Measurements from ENCODE around the gene UBE2E1. TPM values are rescaled to one million over a fixed set of nuclear protein-coding genes. Genes with fewer than 3 reads are reported as not detected.

UBE2E1 gene
- total and polyA plus RNA-seq, 2 of the 4 experiments (the other 2 are of a cell fraction): 54.1 to 91.6 TPM

DNA sequence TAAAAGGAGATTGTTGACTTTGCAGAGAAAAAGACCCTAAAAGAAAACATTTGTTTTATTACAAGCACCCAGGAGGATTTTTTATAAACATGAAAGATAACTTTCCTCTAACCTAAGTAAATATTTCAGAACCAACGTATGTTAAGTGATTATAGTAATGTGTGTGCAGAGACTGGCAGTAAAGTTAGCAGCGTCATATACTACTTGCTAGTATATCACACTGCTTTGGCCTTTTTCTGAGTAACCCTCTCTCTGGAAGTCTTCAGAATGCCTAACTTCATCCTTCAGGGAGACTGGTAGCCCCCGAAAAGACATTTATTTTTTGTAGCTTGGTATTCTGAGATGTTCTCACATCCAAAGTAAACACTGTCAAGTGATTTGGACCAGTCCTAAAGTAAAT lies 17.9 kb downstream of the UBE2E1 start:
- Histone ChIP-seq H2BK15ac (ENCODE audit: low read depth, low read length) (no peak overlapping the region), H2AK9ac (replicated peaks; ENCODE audit: low read depth, low read length, poor library complexity) (no peak overlapping the region), H2BK120ac (ENCODE audit: low read depth, low read length) (no peak overlapping the region), H3K14ac (replicated peaks; ENCODE audit: low read depth, low read length) (no peak overlapping the region), H2BK5ac (ENCODE audit: low read depth, low read length, poor library complexity, severe bottlenecking) (no peak overlapping the region), H4K20me1 (ENCODE audit: insufficient read depth, low read length) (peaks cover 41% of the 10 kb centered on the region), H2BK20ac (ENCODE audit: low read depth, low read length) (no peak overlapping the region), H3K9me1 (ENCODE audit: insufficient read depth, low read length) (peaks cover 11% of the 10 kb centered on the region), H3K23ac (ENCODE audit: low read depth, low read length) (no peak overlapping the region), H4K91ac (ENCODE audit: insufficient read depth, low read depth, low read length) (no peak overlapping the region), H3K4me1 (ENCODE audit: control insufficient read depth, insufficient read depth, low read length) (peaks cover 2% of the 10 kb centered on the region; the same call in 1 of the 2 replicates), H3K79me1 (ENCODE audit: low read depth in 1 of 2, low read length in 2 of 2) (peaks cover 40 to 55% of the 10 kb centered on the region in 2 experiments), H2AK5ac (ENCODE audit: low read depth, low read length) (no peak overlapping the region), H3K4me2 (ENCODE audit: low read depth, low read length) (no peak overlapping the region), H3K4me3 (ENCODE audit: insufficient read depth, low read depth, low read length) (no peak overlapping the region), H3K56ac (ENCODE audit: extremely low read depth, insufficient read depth, low read length) (no peak overlapping the region), H3K9me3 (ENCODE audit: control insufficient read depth, insufficient read depth, low read length) (no peaks in the 10 kb centered on the region), H4K8ac (ENCODE audit: low read depth in 2 of 2, low read length in 2 of 2) (no peak overlapping the region), H3K9ac (ENCODE audit: low read depth, low read length) (no peak overlapping the region), H3K27me3 (ENCODE audit: control insufficient read depth, insufficient read depth, low read length) (no peaks in the 10 kb centered on the region), H2AFZ (replicated peaks; ENCODE audit: low read length, poor library complexity) (no peak overlapping the region), H3K36me3 (ENCODE audit: control insufficient read depth, insufficient read depth, low read length) (peaks cover 3% of the 10 kb centered on the region), H3K4ac (ENCODE audit: low read depth, low read length) (no peak overlapping the region), H4K5ac (ENCODE audit: low read depth, low read length) (no peak overlapping the region), H3K18ac (ENCODE audit: low read depth, low read length) (no peak overlapping the region), H3K27ac (ENCODE audit: insufficient read depth, low read length) (no peak overlapping the region)
- in situ Hi-C loops (cut with MboI; ENCODE audit: low sequenced_read_pairs) (no loop called here), intact Hi-C loops (cut with micrococcal nuclease) (no loop called here), dilution Hi-C loops (cut with HindIII; ENCODE audit: low sequenced_read_pairs, unreplicated experiment) (no loop called here)
- POLR2A ChIA-PET (ENCODE audit: unreplicated experiment): no interaction called here
- no TSS peak for BruUV-seq (replicated peaks)
- no CpG with 5 or more reads among the region's 3 CpGs for WGBS, 2 experiments (ENCODE audit: extremely low coverage in 2 of 2, insufficient read length in 1 of 2)
- CTCF ChIA-PET: no interaction called here
- ATAC-seq (ENCODE audit: low read depth): no peak
- TF ChIP-seq, protein P1, sequence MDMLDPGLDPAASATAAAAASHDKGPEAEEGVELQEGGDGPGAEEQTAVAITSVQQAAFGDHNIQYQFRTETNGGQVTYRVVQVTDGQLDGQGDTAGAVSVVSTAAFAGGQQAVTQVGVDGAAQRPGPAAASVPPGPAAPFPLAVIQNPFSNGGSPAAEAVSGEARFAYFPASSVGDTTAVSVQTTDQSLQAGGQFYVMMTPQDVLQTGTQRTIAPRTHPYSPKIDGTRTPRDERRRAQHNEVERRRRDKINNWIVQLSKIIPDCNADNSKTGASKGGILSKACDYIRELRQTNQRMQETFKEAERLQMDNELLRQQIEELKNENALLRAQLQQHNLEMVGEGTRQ (IDR thresholded peaks at IDR 0.05; ENCODE audit: low read depth, low read length): no peak
- TF ChIP-seq SMC3 (IDR thresholded peaks at IDR 0.05; ENCODE audit: low read depth, low read length) (no peak), RFX5 (IDR thresholded peaks at IDR 0.05; ENCODE audit: low read depth, low read length) (no peak), RAD21 (IDR thresholded peaks at IDR 0.05; ENCODE audit: low read length) (no peak), CHD1 (IDR thresholded peaks at IDR 0.05; ENCODE audit: low read depth, low read length) (no peak), MXI1 (IDR thresholded peaks at IDR 0.05; ENCODE audit: borderline replicate concordance, low read depth, low read length) (no peak), MAFK (IDR thresholded peaks at IDR 0.05; ENCODE audit: low read depth, low read length) (no peak), BHLHE40 (IDR thresholded peaks at IDR 0.05; ENCODE audit: low read depth, low read length) (no peak), CEBPB (IDR thresholded peaks at IDR 0.05; ENCODE audit: low read depth, low read length) (no peak), POLR2A (IDR thresholded peaks at IDR 0.05; ENCODE audit: low read depth, low read length) (no peak), NFE2L2 (IDR thresholded peaks at IDR 0.05; ENCODE audit: low read depth, low read length) (no peak), FOS (IDR thresholded peaks at IDR 0.05; ENCODE audit: low read depth, low read length) (no peak), RCOR1 (IDR thresholded peaks at IDR 0.05; ENCODE audit: insufficient replicate concordance, low read length) (no peak), ELK1 (IDR thresholded peaks at IDR 0.05; ENCODE audit: borderline replicate concordance, low read depth, low read length) (no peak), MAZ (IDR thresholded peaks at IDR 0.05; ENCODE audit: borderline replicate concordance, low read depth, low read length) (no peak)
- TF ChIP-seq, protein P2, sequence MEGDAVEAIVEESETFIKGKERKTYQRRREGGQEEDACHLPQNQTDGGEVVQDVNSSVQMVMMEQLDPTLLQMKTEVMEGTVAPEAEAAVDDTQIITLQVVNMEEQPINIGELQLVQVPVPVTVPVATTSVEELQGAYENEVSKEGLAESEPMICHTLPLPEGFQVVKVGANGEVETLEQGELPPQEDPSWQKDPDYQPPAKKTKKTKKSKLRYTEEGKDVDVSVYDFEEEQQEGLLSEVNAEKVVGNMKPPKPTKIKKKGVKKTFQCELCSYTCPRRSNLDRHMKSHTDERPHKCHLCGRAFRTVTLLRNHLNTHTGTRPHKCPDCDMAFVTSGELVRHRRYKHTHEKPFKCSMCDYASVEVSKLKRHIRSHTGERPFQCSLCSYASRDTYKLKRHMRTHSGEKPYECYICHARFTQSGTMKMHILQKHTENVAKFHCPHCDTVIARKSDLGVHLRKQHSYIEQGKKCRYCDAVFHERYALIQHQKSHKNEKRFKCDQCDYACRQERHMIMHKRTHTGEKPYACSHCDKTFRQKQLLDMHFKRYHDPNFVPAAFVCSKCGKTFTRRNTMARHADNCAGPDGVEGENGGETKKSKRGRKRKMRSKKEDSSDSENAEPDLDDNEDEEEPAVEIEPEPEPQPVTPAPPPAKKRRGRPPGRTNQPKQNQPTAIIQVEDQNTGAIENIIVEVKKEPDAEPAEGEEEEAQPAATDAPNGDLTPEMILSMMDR (conservative IDR thresholded peaks at IDR 0.05; ENCODE audit: low read depth, low read length): no peak
- no peak for DNase-seq
